GM13977 (cell line): Measurements from ENCODE around the gene DOK5.

Experiments used
- DNase-seq: peaks from one replicate; pipeline ENCODE4 v3.0.0; 2012; ENCODE audit warnings: low spot score
- CTCF ChIP-seq: IDR thresholded peaks from 2 replicates; pipeline ENCODE4 v1.5.1; 2012; ENCODE audit warnings: mild to moderate bottlenecking, control low read depth; ENCODE audit not compliant: insufficient read depth; ENCODE audit errors: extremely low read depth, missing control alignments
- in situ Hi-C: fragments of 300-500 bp; cut with MboI; formaldehyde crosslinking; loops from one replicate; pipeline ENCODE4 v1.12.0; 2022; ENCODE audit warnings: low sequenced_read_pairs, low pct_unique_long_range_greater_than_20kb, mixed read lengths, inconsistent platforms; ENCODE audit not compliant: unreplicated experiment

Gene DOK5

GRCh38 chr20:54559890-54560289 lies 84.5 kb downstream of the DOK5 start:
- in situ Hi-C loops = no loop called here
- DNase-seq = no peak
- no peak for TF ChIP-seq CTCF

GRCh38 chr20:54560357-54560756 lies 85.0 kb downstream of the DOK5 start:
- DNase-seq = no peak
- in situ Hi-C loops = no loop called here
- no peak for TF ChIP-seq CTCF

GRCh38 chr20:54565255-54565654 lies 89.9 kb downstream of the DOK5 start:
- in situ Hi-C loops = no loop called here
- DNase-seq = no peak
- no peak for TF ChIP-seq CTCF

- in situ Hi-C loops = no loop called here
- no peak for DNase-seq
- TF ChIP-seq CTCF = no peak
Measured at GRCh38 chr20:54566031-54566688, 90.8 kb downstream of the DOK5 start.

GRCh38 chr20:54570561-54570960 lies 95.2 kb downstream of the DOK5 start:
- in situ Hi-C loops = no loop called here
- DNase-seq = no peak
- no peak for TF ChIP-seq CTCF

GRCh38 chr20:54572665-54573435 lies 97.5 kb downstream of the DOK5 start:
- DNase-seq = no peak
- in situ Hi-C loops = no loop called here
- TF ChIP-seq CTCF = no peak

- in situ Hi-C loops = no loop called here
- no peak for TF ChIP-seq CTCF
- no peak for DNase-seq
Measured at GRCh38 chr20:54573838-54574237, 98.4 kb downstream of the DOK5 start.
